ENCODE data around the gene NDUFA11.

Gene NDUFA11

GRCh38 chr19:5911366-5911765, 7.8 kb upstream of the NDUFA11 start:
- no peak for DNase-seq (ENCODE audit: insufficient read length, low spot score)
- no peak for FAIRE-seq

- DNase-seq (ENCODE audit: insufficient read length, low spot score), result no peak
- no peak for FAIRE-seq
Observed at GRCh38 chr19:5910638-5910907, 7.0 kb upstream of the NDUFA11 start.

GRCh38 chr19:5908773-5909442, 5.3 kb upstream of the NDUFA11 start:
- DNase-seq (ENCODE audit: insufficient read length, low spot score) (no peak), FAIRE-seq (no peak)

GRCh38 chr19:5907241-5907640, 3.7 kb upstream of the NDUFA11 start:
- no peak for FAIRE-seq

GRCh38 chr19:5905114-5905778, 1.7 kb upstream of the NDUFA11 start:
- FAIRE-seq (no peak), DNase-seq (ENCODE audit: insufficient read length, low spot score) (no peak)

More at GRCh38 chr19:5907241-5907640, 3.7 kb upstream of the NDUFA11 start:
- DNase-seq (ENCODE audit: insufficient read length, low spot score), result no peak

- peak; percentile 97 for DNase-seq (ENCODE audit: insufficient read length, low spot score)
- peak; percentile 100 for FAIRE-seq
Observed at GRCh38 chr19:5904352-5905113, 943 bp upstream of the NDUFA11 start, which contains the start of gene VMAC. TSS of gene VMAC (plus strand) at chr19:5904872. CDS start at chr19:5904891, 19 bp downstream.

GRCh38 chr19:5903056-5903623, 450 bp downstream of the NDUFA11 start:
- DNase-seq (ENCODE audit: insufficient read length, low spot score) (no peak), FAIRE-seq (peak; percentile 26)

- no peak for FAIRE-seq
- no peak for DNase-seq (ENCODE audit: insufficient read length, low spot score)
Observed at GRCh38 chr19:5900976-5901375, 2.6 kb downstream of the NDUFA11 start.

GRCh38 chr19:5899728-5900526, 3.7 kb downstream of the NDUFA11 start:
- FAIRE-seq (no peak), DNase-seq (ENCODE audit: insufficient read length, low spot score) (no peak)

GRCh38 chr19:5897189-5897969, 6.2 kb downstream of the NDUFA11 start:
- DNase-seq (ENCODE audit: insufficient read length, low spot score) (no peak), FAIRE-seq (no peak)

- DNase-seq (ENCODE audit: insufficient read length, low spot score) (no peak), FAIRE-seq (no peak)
Observed at GRCh38 chr19:5896365-5897076, 7.1 kb downstream of the NDUFA11 start.

- FAIRE-seq (no peak), DNase-seq (ENCODE audit: insufficient read length, low spot score) (no peak)
Observed at GRCh38 chr19:5895890-5896289, 7.7 kb downstream of the NDUFA11 start.

GRCh38 chr19:5895409-5895808, 8.2 kb downstream of the NDUFA11 start:
- no peak for DNase-seq (ENCODE audit: insufficient read length, low spot score)

GRCh38 chr19:5894704-5895349, 8.8 kb downstream of the NDUFA11 start:
- FAIRE-seq, result no peak
- DNase-seq (ENCODE audit: insufficient read length, low spot score), result no peak

More at GRCh38 chr19:5895409-5895808, 8.2 kb downstream of the NDUFA11 start:
- no peak for FAIRE-seq

- no peak for DNase-seq (ENCODE audit: insufficient read length, low spot score)
- FAIRE-seq, result no peak
Observed at GRCh38 chr19:5893907-5894703, 9.5 kb downstream of the NDUFA11 start.

- FAIRE-seq (no peak), DNase-seq (ENCODE audit: insufficient read length, low spot score) (no peak)
Observed at GRCh38 chr19:5893296-5893903, 10.2 kb downstream of the NDUFA11 start.

- DNase-seq (ENCODE audit: insufficient read length, low spot score) (no peak), FAIRE-seq (no peak)
Observed at GRCh38 chr19:5892772-5893275, 10.8 kb downstream of the NDUFA11 start.

Data from GM19239 (cell line).